ENCODE results near the gene CELSR2.
"Not testable (repeated sequence)": the region's sequence is repeated elsewhere in the genome, so short reads cannot be mapped to it uniquely, and the experiment has no call there.

CELSR2 gene

GRCh38 chr1:109298666-109299557 is 49.6 kb downstream of the CELSR2 start:
- ATAC-seq (replicated peaks) (peak in 1 of 2 donors; percentile 42), DNase-seq (no peak)
- peaks cover 0 to 2% of the 10 kb centered on the region in 2 donors for H3K36me3 Mint-ChIP-seq
- no peak overlapping the region for H3K27ac Mint-ChIP-seq
- H3K9me3 Mint-ChIP-seq: no peaks in the 10 kb centered on the region
- H3K4me1 Mint-ChIP-seq: peaks cover 23 to 33% of the 10 kb centered on the region in 2 donors
- peaks cover 20 to 21% of the 10 kb centered on the region in 2 donors for H3K27me3 Mint-ChIP-seq
- no peak overlapping the region for H3K4me3 Mint-ChIP-seq

GRCh38 chr1:109299558-109300343 is 50.4 kb downstream of the CELSR2 start:
- H3K9me3 Mint-ChIP-seq: no peaks in the 10 kb centered on the region
- peaks cover 16 to 24% of the 10 kb centered on the region in 2 donors for H3K4me1 Mint-ChIP-seq
- no peak overlapping the region for H3K4me3 Mint-ChIP-seq
- H3K27me3 Mint-ChIP-seq: peaks cover 20 to 21% of the 10 kb centered on the region in 2 donors
- H3K36me3 Mint-ChIP-seq: peaks cover 0 to 2% of the 10 kb centered on the region in 2 donors
- no peak overlapping the region for H3K27ac Mint-ChIP-seq
- DNase-seq: no peak
- no peak for ATAC-seq (replicated peaks)

- ATAC-seq (replicated peaks): no peak
- Mint-ChIP-seq H3K27ac (no peak overlapping the region), H3K36me3 (peaks cover 0 to 2% of the 10 kb centered on the region in 2 donors), H3K4me3 (no peak overlapping the region), H3K9me3 (no peaks in the 10 kb centered on the region), H3K4me1 (peaks cover 9 to 15% of the 10 kb centered on the region in 2 donors), H3K27me3 (peaks cover 20 to 21% of the 10 kb centered on the region in 2 donors)
- no peak for DNase-seq
These were observed 51.4 kb downstream of the CELSR2 start for GRCh38 chr1:109300650-109301151.

GRCh38 chr1:109301874-109302273 is 52.5 kb downstream of the CELSR2 start:
- ATAC-seq (replicated peaks): no peak
- H3K27me3 Mint-ChIP-seq: peaks cover 20 to 21% of the 10 kb centered on the region in 2 donors
- H3K4me1 Mint-ChIP-seq: peaks cover 12 to 15% of the 10 kb centered on the region in 2 donors
- no peaks in the 10 kb centered on the region for H3K9me3 Mint-ChIP-seq
- peaks cover 0 to 2% of the 10 kb centered on the region in 2 donors for H3K36me3 Mint-ChIP-seq
- DNase-seq: no peak
- H3K4me3 Mint-ChIP-seq: no peak overlapping the region
- no peak overlapping the region for H3K27ac Mint-ChIP-seq

GRCh38 chr1:109304226-109304920 is 55.0 kb downstream of the CELSR2 start:
- peaks cover 5 to 13% of the 10 kb centered on the region in 2 donors for H3K27me3 Mint-ChIP-seq
- ATAC-seq (replicated peaks): no peak

GRCh38 chr1:109305991-109306390 is 56.7 kb downstream of the CELSR2 start:
- not testable (repeated sequence) for H3K27ac Mint-ChIP-seq; H3K9me3 Mint-ChIP-seq; H3K27me3 Mint-ChIP-seq; H3K36me3 Mint-ChIP-seq; ATAC-seq (replicated peaks); DNase-seq; H3K4me3 Mint-ChIP-seq
- peaks cover 18 to 27% of the 10 kb centered on the region in 2 donors for H3K4me1 Mint-ChIP-seq

More at GRCh38 chr1:109304226-109304920, 55.0 kb downstream of the CELSR2 start:
- Mint-ChIP-seq H3K4me3 (no peak overlapping the region), H3K4me1 (peaks cover 22 to 34% of the 10 kb centered on the region in 2 donors), H3K36me3 (no peaks in the 10 kb centered on the region), H3K27ac (no peak overlapping the region), H3K9me3 (no peaks in the 10 kb centered on the region)
- no peak for DNase-seq

GRCh38 chr1:109306832-109307273 is 57.5 kb downstream of the CELSR2 start, which contains the start of gene MYBPHL:
TSS of gene MYBPHL (minus strand) at chr1:109307011. CDS start at chr1:109306991, 20 bp downstream.
- H3K4me1 Mint-ChIP-seq: peaks cover 18 to 27% of the 10 kb centered on the region in 2 donors
- peak within 1 kb of the TSS; percentile 58 to 66 for H3K4me3 Mint-ChIP-seq
- DNase-seq (no peak), ATAC-seq (replicated peaks) (no peak)
- H3K27ac Mint-ChIP-seq: peak within 1 kb of the TSS; percentile 66
- no peaks in the 10 kb centered on the region for H3K27me3 Mint-ChIP-seq
- no peaks in the 10 kb centered on the region for H3K36me3 Mint-ChIP-seq
- no peaks in the 10 kb centered on the region for H3K9me3 Mint-ChIP-seq

GRCh38 chr1:109307274-109308021 is 58.1 kb downstream of the CELSR2 start:
- peaks cover 18 to 27% of the 10 kb centered on the region in 2 donors for H3K4me1 Mint-ChIP-seq

GRCh38 chr1:109309347-109309746 is 60.0 kb downstream of the CELSR2 start:
- H3K36me3 Mint-ChIP-seq: no peaks in the 10 kb centered on the region
- ATAC-seq (replicated peaks): no peak

More at GRCh38 chr1:109307274-109308021, 58.1 kb downstream of the CELSR2 start:
- Mint-ChIP-seq H3K9me3 (no peaks in the 10 kb centered on the region), H3K4me3 (peak overlapping the region; percentile 58 to 66), H3K36me3 (no peaks in the 10 kb centered on the region), H3K27ac (peak overlapping the region; percentile 66), H3K27me3 (no peaks in the 10 kb centered on the region)
- ATAC-seq (replicated peaks) (peak; percentile 99), DNase-seq (peak; percentile 62)

GRCh38 chr1:109312246-109312645 is 62.9 kb downstream of the CELSR2 start:
- H3K9me3 Mint-ChIP-seq: no peaks in the 10 kb centered on the region
- no peak overlapping the region for H3K4me3 Mint-ChIP-seq
- no peaks in the 10 kb centered on the region for H3K36me3 Mint-ChIP-seq
- ATAC-seq (replicated peaks): no peak
- no peaks in the 10 kb centered on the region for H3K27me3 Mint-ChIP-seq
- H3K27ac Mint-ChIP-seq: no peak overlapping the region
- H3K4me1 Mint-ChIP-seq: peaks cover 10 to 21% of the 10 kb centered on the region in 2 donors
- DNase-seq: no peak

More at GRCh38 chr1:109309347-109309746, 60.0 kb downstream of the CELSR2 start:
- no peaks in the 10 kb centered on the region for H3K9me3 Mint-ChIP-seq
- no peak overlapping the region for H3K4me3 Mint-ChIP-seq
- DNase-seq: no peak
- H3K27me3 Mint-ChIP-seq: no peaks in the 10 kb centered on the region
- no peak overlapping the region for H3K27ac Mint-ChIP-seq
- H3K4me1 Mint-ChIP-seq: peaks cover 18 to 27% of the 10 kb centered on the region in 2 donors

GRCh38 chr1:109312978-109313775 is 63.8 kb downstream of the CELSR2 start:
- Mint-ChIP-seq H3K4me3 (no peak overlapping the region), H3K27me3 (no peaks in the 10 kb centered on the region), H3K4me1 (peaks cover 5 to 12% of the 10 kb centered on the region in 2 donors), H3K27ac (no peak overlapping the region), H3K36me3 (no peaks in the 10 kb centered on the region), H3K9me3 (no peaks in the 10 kb centered on the region)
- no peak for ATAC-seq (replicated peaks)
- DNase-seq: no peak

GRCh38 chr1:109314795-109315194 is 65.5 kb downstream of the CELSR2 start:
- no peaks in the 10 kb centered on the region for H3K36me3 Mint-ChIP-seq
- H3K9me3 Mint-ChIP-seq: no peaks in the 10 kb centered on the region
- DNase-seq (no peak), ATAC-seq (replicated peaks) (no peak)
- no peaks in the 10 kb centered on the region for H3K4me1 Mint-ChIP-seq
- no peak overlapping the region for H3K27ac Mint-ChIP-seq
- H3K4me3 Mint-ChIP-seq: no peak overlapping the region
- no peaks in the 10 kb centered on the region for H3K27me3 Mint-ChIP-seq

Measured in stimulated activated naive B cell treated with anti-CD40 and anti-IgM and Interleukin-4, amounts not matched to agents 10 μg/mL and 1 μg/mL and 100 μg/mL, for 72 hours (primary cell).